Ovary (tissue), 3 donors: ENCODE measurements around the gene DPYSL5.

Experiments used
- CTCF ChIP-seq, 3 donors: fragments of 450-650 bp in 2 of 3; fragments of 200-600 bp in 1 of 3; IDR thresholded peaks; one replicate each; pipeline versions ENCODE4 v1.5.1 to v1.8.0; 2016 to 2022; ENCODE audit warnings: antibody characterized with exemption in 3 of 3, mild to moderate bottlenecking in 1 of 3
- EP300 ChIP-seq: sonication (generic); formaldehyde crosslinking; IDR thresholded peaks from one replicate; pipeline ENCODE4 v1.6.1; 2017; ENCODE audit warnings: antibody characterized with exemption
- POLR2A ChIP-seq: fragments of 450-650 bp; IDR thresholded peaks from one replicate; pipeline ENCODE4 v1.6.1; 2017; ENCODE audit warnings: antibody characterized with exemption, mild to moderate bottlenecking, moderate library complexity
- donor health status: DM: no; HTN: no; CAD: no.

GRCh38 chr2:26818972-26819371 lies 29.0 kb upstream of the DPYSL5 start:
- TF ChIP-seq CTCF (IDR thresholded peaks at IDR 0.05): no peak
- no peak for TF ChIP-seq EP300
- no peak for TF ChIP-seq POLR2A
